Esophagus squamous epithelium (tissue), 4 donors: ENCODE measurements around the gene ANKRD7.

Experiments used
- POLR2A ChIP-seq, 4 donors: fragments of 450-650 bp; IDR thresholded peaks; one replicate each; pipeline ENCODE4 v1.6.1; 2017; ENCODE audit warnings: antibody characterized with exemption in 4 of 4, mild to moderate bottlenecking in 4 of 4, moderate library complexity in 3 of 4
- TF ChIP-seq, protein P1 (sequence below), 6 experiments: fragments of 450-650 bp in 4 of 6; fragments of 200-600 bp in 2 of 6; sonication (generic) in 2 of 6; IDR thresholded peaks; one replicate each; pipeline ENCODE4 v1.5.1; 2016 to 2019; ENCODE audit warnings: antibody characterized with exemption in 6 of 6, mild to moderate bottlenecking in 4 of 6, moderate library complexity in 4 of 6

GRCh38 chr7:118182593-118183427, 41.7 kb upstream of the ANKRD7 start:
- TF ChIP-seq POLR2A (IDR thresholded peaks at IDR 0.05), result no peak
- TF ChIP-seq, protein P1, sequence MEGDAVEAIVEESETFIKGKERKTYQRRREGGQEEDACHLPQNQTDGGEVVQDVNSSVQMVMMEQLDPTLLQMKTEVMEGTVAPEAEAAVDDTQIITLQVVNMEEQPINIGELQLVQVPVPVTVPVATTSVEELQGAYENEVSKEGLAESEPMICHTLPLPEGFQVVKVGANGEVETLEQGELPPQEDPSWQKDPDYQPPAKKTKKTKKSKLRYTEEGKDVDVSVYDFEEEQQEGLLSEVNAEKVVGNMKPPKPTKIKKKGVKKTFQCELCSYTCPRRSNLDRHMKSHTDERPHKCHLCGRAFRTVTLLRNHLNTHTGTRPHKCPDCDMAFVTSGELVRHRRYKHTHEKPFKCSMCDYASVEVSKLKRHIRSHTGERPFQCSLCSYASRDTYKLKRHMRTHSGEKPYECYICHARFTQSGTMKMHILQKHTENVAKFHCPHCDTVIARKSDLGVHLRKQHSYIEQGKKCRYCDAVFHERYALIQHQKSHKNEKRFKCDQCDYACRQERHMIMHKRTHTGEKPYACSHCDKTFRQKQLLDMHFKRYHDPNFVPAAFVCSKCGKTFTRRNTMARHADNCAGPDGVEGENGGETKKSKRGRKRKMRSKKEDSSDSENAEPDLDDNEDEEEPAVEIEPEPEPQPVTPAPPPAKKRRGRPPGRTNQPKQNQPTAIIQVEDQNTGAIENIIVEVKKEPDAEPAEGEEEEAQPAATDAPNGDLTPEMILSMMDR (IDR thresholded peaks at IDR 0.05), result no peak
